H9 (cell line): Measurements from ENCODE around the gene KCNA5. TPM values are rescaled to one million over a fixed set of nuclear protein-coding genes. Genes with fewer than 3 reads are reported as not detected.

Source experiments
- DNase-seq: peaks from one replicate; pipeline ENCODE4 v3.0.0-alpha.2; 2017
- H2AFZ ChIP-seq: one replicate; pipeline ENCODE4 v1.6.1; 2013; ENCODE audit warnings: mild to moderate bottlenecking, low read length, control low read depth, moderate library complexity
- H2AK5ac ChIP-seq: 2 replicates; pipeline ENCODE4 v1.6.1; 2013; ENCODE audit warnings: low read length, control low read depth, mixed read lengths; ENCODE audit not compliant: insufficient read length
- H2BK120ac ChIP-seq: one replicate; pipeline ENCODE4 v1.6.1; 2013; ENCODE audit warnings: low read depth, mild to moderate bottlenecking, low read length, control low read depth, inconsistent platforms; ENCODE audit not compliant: poor library complexity, severe bottlenecking
- H2BK12ac ChIP-seq: 2 replicates; pipeline ENCODE4 v1.6.1; 2013; ENCODE audit warnings: low read length, control low read depth, mixed read lengths, low read depth; ENCODE audit not compliant: insufficient read length
- H2BK15ac ChIP-seq: 2 replicates; pipeline ENCODE4 v1.6.1; 2013; ENCODE audit warnings: low read depth, low read length, control low read depth
- H2BK20ac ChIP-seq: one replicate; pipeline ENCODE4 v1.6.1; 2013; ENCODE audit warnings: low read depth, mild to moderate bottlenecking, low read length, control low read depth, inconsistent platforms; ENCODE audit not compliant: poor library complexity, severe bottlenecking
- H2BK5ac ChIP-seq: 2 replicates; pipeline ENCODE4 v1.6.1; 2013; ENCODE audit warnings: low read length, control low read depth, mixed read lengths; ENCODE audit not compliant: insufficient read length
- H3K14ac ChIP-seq: 2 replicates; pipeline ENCODE4 v1.6.1; 2013; ENCODE audit warnings: low read length, control low read depth; ENCODE audit not compliant: insufficient read depth
- H3K18ac ChIP-seq: 2 replicates; pipeline ENCODE4 v1.6.1; 2013; ENCODE audit warnings: low read depth, mild to moderate bottlenecking, mixed read lengths, low read length, control low read depth; ENCODE audit not compliant: insufficient read length
- H3K23ac ChIP-seq: 2 replicates; pipeline ENCODE4 v1.6.1; 2013; ENCODE audit warnings: low read length, control low read depth, mixed read lengths, low read depth; ENCODE audit not compliant: insufficient read length
- H3K23me2 ChIP-seq: 2 replicates; pipeline ENCODE4 v1.6.1; 2013; ENCODE audit warnings: low read depth, mild to moderate bottlenecking, mixed read lengths, low read length, control low read depth; ENCODE audit not compliant: insufficient read length, poor library complexity, severe bottlenecking
- H3K27ac ChIP-seq: 2 replicates; pipeline ENCODE4 v1.5.1; 2013; ENCODE audit warnings: low read length, control low read depth, mixed read lengths, low read depth; ENCODE audit not compliant: insufficient read length
- H3K27me3 ChIP-seq: 2 replicates; pipeline ENCODE4 v1.6.1; 2013; ENCODE audit warnings: low read length, control low read depth, inconsistent platforms; ENCODE audit not compliant: insufficient read depth
- H3K4ac ChIP-seq: 2 replicates; pipeline ENCODE4 v1.6.1; 2013; ENCODE audit warnings: low read depth, mild to moderate bottlenecking, control low read depth, inconsistent platforms, low read length, moderate library complexity
- H3K4me1 ChIP-seq: 2 replicates; pipeline ENCODE4 v1.6.1; 2013; ENCODE audit warnings: low read length, control low read depth, inconsistent platforms; ENCODE audit not compliant: insufficient read depth
- H3K4me2 ChIP-seq: 2 replicates; pipeline ENCODE4 v1.6.1; 2013; ENCODE audit warnings: low read length, control low read depth, mixed read lengths; ENCODE audit not compliant: insufficient read length, insufficient read depth
- H3K56ac ChIP-seq: 2 replicates; pipeline ENCODE4 v1.6.1; 2013; ENCODE audit warnings: low read depth, mild to moderate bottlenecking, mixed read lengths, low read length, control low read depth; ENCODE audit not compliant: insufficient read length
- H3K79me1 ChIP-seq: 2 replicates; pipeline ENCODE4 v1.6.1; 2013; ENCODE audit warnings: low read depth, mild to moderate bottlenecking, moderate library complexity, low read length, control low read depth, inconsistent platforms; ENCODE audit not compliant: insufficient read depth, poor library complexity, severe bottlenecking
- H3K79me2 ChIP-seq: 2 replicates; pipeline ENCODE4 v1.6.1; 2013; ENCODE audit warnings: low read length, control low read depth, inconsistent platforms; ENCODE audit not compliant: insufficient read depth
- H3K9ac ChIP-seq: 2 replicates; pipeline ENCODE4 v1.6.1; 2013; ENCODE audit warnings: low read length, control low read depth, mixed read lengths; ENCODE audit not compliant: insufficient read length; ENCODE audit errors: extremely low read depth
- H3K9me3 ChIP-seq: one replicate; pipeline ENCODE4 v1.6.1; 2013; ENCODE audit warnings: low read depth, low read length, inconsistent platforms; ENCODE audit not compliant: control insufficient read depth
- H3T11ph ChIP-seq: one replicate; pipeline ENCODE4 v1.6.1; 2013; ENCODE audit warnings: mild to moderate bottlenecking, low read length, control low read depth, inconsistent platforms
- H4K20me1 ChIP-seq: one replicate; pipeline ENCODE4 v1.6.1; 2013; ENCODE audit not compliant: control insufficient read depth, insufficient read length, insufficient read depth
- H4K5ac ChIP-seq: 2 replicates; pipeline ENCODE4 v1.6.1; 2013; ENCODE audit warnings: low read depth, mild to moderate bottlenecking, mixed read lengths, low read length, control low read depth; ENCODE audit not compliant: insufficient read length
- H4K8ac ChIP-seq: replicated peaks from 2 replicates; pipeline ENCODE4 v1.6.1; 2013; ENCODE audit warnings: low read length, control low read depth, mixed read lengths, low read depth; ENCODE audit not compliant: insufficient read length
- H4K91ac ChIP-seq: 2 replicates; pipeline ENCODE4 v1.6.1; 2013; ENCODE audit warnings: low read depth, mild to moderate bottlenecking, moderate library complexity, mixed read lengths, low read length, control low read depth; ENCODE audit not compliant: insufficient read length
- H3K27ac Mint-ChIP-seq, 3 experiments: 2 replicates in 2 of 3; 3 replicates in 1 of 3; pipeline ENCODE4 v1.8.0; 2020 to 2021; ENCODE audit warnings: mixed read lengths in 3 of 3, mild to moderate bottlenecking in 1 of 3, moderate library complexity in 1 of 3
- H3K27me3 Mint-ChIP-seq: 2 replicates; pipeline ENCODE4 v1.8.0; 2021; ENCODE audit warnings: low read depth, mild to moderate bottlenecking, moderate library complexity, mixed read lengths
- H3K36me3 Mint-ChIP-seq, 3 experiments: 2 replicates in 2 of 3; 3 replicates in 1 of 3; pipeline ENCODE4 v1.8.0; 2020 to 2021; ENCODE audit warnings: low read depth in 3 of 3, mixed read lengths in 3 of 3; ENCODE audit not compliant: insufficient read depth in 1 of 3
- H3K4me1 Mint-ChIP-seq, 2 experiments: 2 replicates each; pipeline ENCODE4 v1.8.0; 2020; ENCODE audit warnings: mixed read lengths in 2 of 2
- H3K4me3 Mint-ChIP-seq, 2 experiments: 2 replicates in 1 of 2; 3 replicates in 1 of 2; pipeline ENCODE4 v1.8.0; 2020 to 2021; ENCODE audit warnings: mild to moderate bottlenecking in 2 of 2, mixed read lengths in 2 of 2, moderate library complexity in 1 of 2
- H3K9me3 Mint-ChIP-seq, 2 experiments: 2 replicates in 1 of 2; 3 replicates in 1 of 2; pipeline ENCODE4 v1.8.0; 2020; ENCODE audit warnings: mild to moderate bottlenecking in 2 of 2, mixed read lengths in 2 of 2, moderate library complexity in 1 of 2
- WGBS: extraction: QIAGEN DNeasy Blood & Tissue Kit; methylation state at CpG from one replicate; pipeline ENCODE4 v1.1.7; 2013; ENCODE audit warnings: missing lambda C conversion rate, low lambda C conversion rate, mixed read lengths; ENCODE audit not compliant: insufficient read length; ENCODE audit errors: extremely low coverage; 5-methylcytosine and 5-hydroxymethylcytosine counted together
- total RNA-seq: library from RNA; stranded (reverse); gene quantifications from 2 replicates; pipeline ENCODE4 v1.2.1, GENCODE V29; 2021
- TF ChIP-seq, protein P1 (sequence below): fragments of 200-600 bp; sonication (generic); conservative IDR thresholded peaks from 3 replicates; pipeline ENCODE4 v1.8.0; 2021; ENCODE audit warnings: antibody characterized with exemption, mild to moderate bottlenecking

Gene KCNA5
- total RNA-seq, 1 experiment from 2014 or later: 0.22 TPM

DNA sequence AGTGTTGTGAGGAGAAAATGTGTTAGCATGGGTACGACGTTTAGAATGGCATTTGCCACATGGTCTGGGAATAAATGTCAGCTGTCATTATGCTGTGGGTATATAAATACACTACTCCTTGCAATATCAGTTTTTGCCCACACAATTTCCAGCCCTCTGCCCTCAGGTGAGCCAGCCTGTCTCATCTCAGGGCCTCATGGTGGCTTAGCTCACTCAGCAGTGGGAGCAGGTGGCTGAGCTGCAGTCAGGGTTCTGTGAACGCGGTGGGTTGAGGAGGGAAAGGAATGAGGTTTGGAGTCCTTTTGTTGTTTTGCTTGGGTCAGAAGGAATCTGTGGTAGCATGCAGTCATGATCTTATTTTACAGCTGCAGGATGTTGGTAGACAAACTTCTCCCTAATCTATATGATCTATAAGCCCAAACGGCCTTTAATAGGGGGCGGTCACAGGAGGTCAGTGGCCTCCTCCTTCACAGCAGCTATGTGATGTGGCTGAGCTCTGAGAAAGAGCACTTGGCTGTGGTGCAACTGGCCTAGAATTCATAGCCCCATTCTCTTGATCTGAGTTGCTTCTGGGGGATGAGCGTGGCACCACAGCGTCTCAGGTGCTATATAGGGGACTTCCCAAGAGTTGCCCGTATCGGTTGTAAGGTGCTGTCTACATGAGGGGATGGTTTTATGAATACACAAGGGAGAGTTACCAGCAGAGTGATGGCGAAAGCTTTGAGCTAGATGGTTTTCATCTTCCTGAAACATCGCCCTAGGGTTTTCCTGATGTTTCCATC lies 27.8 kb upstream of the KCNA5 start:
- Histone ChIP-seq H3K14ac (no peak overlapping the region), H3K4ac (no peak overlapping the region), H3K23me2 (no peaks in the 10 kb centered on the region), H2AK5ac (no peak overlapping the region), H3K9me3 (no peaks in the 10 kb centered on the region), H4K91ac (no peak overlapping the region), H3K56ac (no peak overlapping the region), H2BK15ac (no peak overlapping the region), H3K18ac (no peak overlapping the region), H3T11ph (no peak overlapping the region), H4K20me1 (no peaks in the 10 kb centered on the region), H3K27me3 (no peaks in the 10 kb centered on the region), H2BK12ac (no peak overlapping the region), H3K27ac (no peak overlapping the region), H4K5ac (no peak overlapping the region), H3K9ac (no peak overlapping the region), H2AFZ (no peak overlapping the region), H2BK5ac (no peak overlapping the region), H3K4me1 (no peaks in the 10 kb centered on the region), H3K79me1 (no peaks in the 10 kb centered on the region), H4K8ac (no peak overlapping the region), H2BK20ac (no peak overlapping the region), H2BK120ac (no peak overlapping the region), H3K79me2 (no peaks in the 10 kb centered on the region), H3K4me2 (no peak overlapping the region), H3K23ac (no peak overlapping the region)
- Mint-ChIP-seq H3K27me3 (peaks cover 19% of the 10 kb centered on the region), H3K4me3 (no peak overlapping the region), H3K27ac (no peak overlapping the region), H3K9me3 (no peaks in the 10 kb centered on the region), H3K4me1 (peaks cover 9 to 12% of the 10 kb centered on the region in 2 experiments), H3K36me3 (no peaks in the 10 kb centered on the region)
- no peak for DNase-seq
- no CpG with 5 or more reads among the region's 12 CpGs for whole genome bisulfite sequencing
- TF ChIP-seq, protein P1, sequence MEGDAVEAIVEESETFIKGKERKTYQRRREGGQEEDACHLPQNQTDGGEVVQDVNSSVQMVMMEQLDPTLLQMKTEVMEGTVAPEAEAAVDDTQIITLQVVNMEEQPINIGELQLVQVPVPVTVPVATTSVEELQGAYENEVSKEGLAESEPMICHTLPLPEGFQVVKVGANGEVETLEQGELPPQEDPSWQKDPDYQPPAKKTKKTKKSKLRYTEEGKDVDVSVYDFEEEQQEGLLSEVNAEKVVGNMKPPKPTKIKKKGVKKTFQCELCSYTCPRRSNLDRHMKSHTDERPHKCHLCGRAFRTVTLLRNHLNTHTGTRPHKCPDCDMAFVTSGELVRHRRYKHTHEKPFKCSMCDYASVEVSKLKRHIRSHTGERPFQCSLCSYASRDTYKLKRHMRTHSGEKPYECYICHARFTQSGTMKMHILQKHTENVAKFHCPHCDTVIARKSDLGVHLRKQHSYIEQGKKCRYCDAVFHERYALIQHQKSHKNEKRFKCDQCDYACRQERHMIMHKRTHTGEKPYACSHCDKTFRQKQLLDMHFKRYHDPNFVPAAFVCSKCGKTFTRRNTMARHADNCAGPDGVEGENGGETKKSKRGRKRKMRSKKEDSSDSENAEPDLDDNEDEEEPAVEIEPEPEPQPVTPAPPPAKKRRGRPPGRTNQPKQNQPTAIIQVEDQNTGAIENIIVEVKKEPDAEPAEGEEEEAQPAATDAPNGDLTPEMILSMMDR: no peak
